ENCODE results near the gene RTN1. TPM values are rescaled to one million over a fixed set of nuclear protein-coding genes. Genes with fewer than 3 reads are reported as not detected.

Gene RTN1
- total and polyA plus RNA-seq, 10 of the 15 experiments (the other 5 are each of a cell fraction or from before 2014, with no cell fraction given) = 0.03 to 0.55 (median 0.13) TPM; not detected in 4

GRCh38 chr14:59564366-59564765 is 306.2 kb downstream of the RTN1 start (continued):
- TF ChIP-seq, protein P1, sequence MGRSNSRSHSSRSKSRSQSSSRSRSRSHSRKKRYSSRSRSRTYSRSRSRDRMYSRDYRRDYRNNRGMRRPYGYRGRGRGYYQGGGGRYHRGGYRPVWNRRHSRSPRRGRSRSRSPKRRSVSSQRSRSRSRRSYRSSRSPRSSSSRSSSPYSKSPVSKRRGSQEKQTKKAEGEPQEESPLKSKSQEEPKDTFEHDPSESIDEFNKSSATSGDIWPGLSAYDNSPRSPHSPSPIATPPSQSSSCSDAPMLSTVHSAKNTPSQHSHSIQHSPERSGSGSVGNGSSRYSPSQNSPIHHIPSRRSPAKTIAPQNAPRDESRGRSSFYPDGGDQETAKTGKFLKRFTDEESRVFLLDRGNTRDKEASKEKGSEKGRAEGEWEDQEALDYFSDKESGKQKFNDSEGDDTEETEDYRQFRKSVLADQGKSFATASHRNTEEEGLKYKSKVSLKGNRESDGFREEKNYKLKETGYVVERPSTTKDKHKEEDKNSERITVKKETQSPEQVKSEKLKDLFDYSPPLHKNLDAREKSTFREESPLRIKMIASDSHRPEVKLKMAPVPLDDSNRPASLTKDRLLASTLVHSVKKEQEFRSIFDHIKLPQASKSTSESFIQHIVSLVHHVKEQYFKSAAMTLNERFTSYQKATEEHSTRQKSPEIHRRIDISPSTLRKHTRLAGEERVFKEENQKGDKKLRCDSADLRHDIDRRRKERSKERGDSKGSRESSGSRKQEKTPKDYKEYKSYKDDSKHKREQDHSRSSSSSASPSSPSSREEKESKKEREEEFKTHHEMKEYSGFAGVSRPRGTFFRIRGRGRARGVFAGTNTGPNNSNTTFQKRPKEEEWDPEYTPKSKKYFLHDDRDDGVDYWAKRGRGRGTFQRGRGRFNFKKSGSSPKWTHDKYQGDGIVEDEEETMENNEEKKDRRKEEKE (IDR thresholded peaks at IDR 0.05) = no peak
- no peak for TF ChIP-seq BRCA1 (IDR thresholded peaks at IDR 0.05; ENCODE audit: low read depth, low read length)
- no peak for TF ChIP-seq WRNIP1 (IDR thresholded peaks at IDR 0.05; ENCODE audit: borderline replicate concordance, low read depth, low read length)

DNA sequence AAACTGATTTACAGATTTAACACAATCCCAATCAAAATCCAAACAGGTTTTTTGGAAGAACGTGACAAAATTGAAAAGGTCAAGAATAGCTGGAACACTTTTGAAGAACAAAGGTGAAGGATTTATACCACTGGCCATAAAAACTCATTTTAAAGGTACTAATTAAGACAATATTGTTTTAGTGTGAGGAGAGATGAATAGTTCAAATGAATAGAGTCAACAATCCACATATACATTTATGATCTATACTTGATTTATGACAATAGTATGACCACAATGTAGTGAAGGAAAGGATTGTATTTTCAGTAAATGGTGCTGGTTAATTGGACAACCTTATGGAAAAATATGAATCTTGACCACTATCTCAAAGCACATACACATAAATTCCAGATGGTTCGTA is 323.3 kb downstream of the RTN1 start:
- DNase-seq (ENCODE audit: low read depth, low spot score) = no peak
- Histone ChIP-seq H2AFZ (ENCODE audit: control insufficient read depth, low read depth, low read length) (no peak overlapping the region), H3K4me3 (no peak overlapping the region), H3K4me1 (ENCODE audit: control insufficient read depth, insufficient read depth, low read length) (no peaks in the 10 kb centered on the region), H3K27me3 (replicated peaks in 1 of 2; ENCODE audit: control insufficient read depth in 2 of 2, insufficient read depth in 2 of 2, low read length in 1 of 2) (no peaks in the 10 kb centered on the region), H3K9ac (ENCODE audit: control insufficient read depth, insufficient read depth, low read length) (no peak overlapping the region), H3K27ac (ENCODE audit: control insufficient read depth, insufficient read depth) (no peak overlapping the region), H4K20me1 (ENCODE audit: control insufficient read depth, insufficient read depth) (no peaks in the 10 kb centered on the region), H3K9me3 (replicated peaks; ENCODE audit: control insufficient read depth, insufficient read depth, low read length) (no peaks in the 10 kb centered on the region), H3K36me3 (ENCODE audit: control insufficient read depth in 2 of 2, insufficient read depth in 2 of 2, low read length in 1 of 2) (no peaks in the 10 kb centered on the region), H3K4me2 (ENCODE audit: control insufficient read depth, insufficient read depth) (no peak overlapping the region), H3K79me2 (ENCODE audit: control insufficient read depth, insufficient read depth, low read length) (no peaks in the 10 kb centered on the region)
- ChIA-PET POLR2A (no interaction called here), SMC1A (ENCODE audit: uncharacterized antibody, unreplicated experiment) (no interaction called here), CTCF (interaction anchor here (0.6 kb wide), 1 partner anchor 672 kb away, joined by 3 read pairs; no protein-coding TSS in a partner anchor), RAD21 (ENCODE audit: unreplicated experiment) (no interaction called here)
- no TSS peak for BruUV-seq (replicated peaks)
- 30% methylated on average over 2 of the region's 2 CpGs for WGBS (ENCODE audit: insufficient coverage, insufficient replicate concordance, low lambda C conversion rate, missing lambda C conversion rate)
- no peak for ATAC-seq
- TF ChIP-seq EGR1 (IDR thresholded peaks at IDR 0.05; ENCODE audit: borderline replicate concordance in 1 of 2, low read depth in 2 of 2, low read length in 2 of 2) (no peak), E2F4 (IDR thresholded peaks at IDR 0.05; ENCODE audit: low read depth, low read length) (no peak)
- TF ChIP-seq, protein P2, sequence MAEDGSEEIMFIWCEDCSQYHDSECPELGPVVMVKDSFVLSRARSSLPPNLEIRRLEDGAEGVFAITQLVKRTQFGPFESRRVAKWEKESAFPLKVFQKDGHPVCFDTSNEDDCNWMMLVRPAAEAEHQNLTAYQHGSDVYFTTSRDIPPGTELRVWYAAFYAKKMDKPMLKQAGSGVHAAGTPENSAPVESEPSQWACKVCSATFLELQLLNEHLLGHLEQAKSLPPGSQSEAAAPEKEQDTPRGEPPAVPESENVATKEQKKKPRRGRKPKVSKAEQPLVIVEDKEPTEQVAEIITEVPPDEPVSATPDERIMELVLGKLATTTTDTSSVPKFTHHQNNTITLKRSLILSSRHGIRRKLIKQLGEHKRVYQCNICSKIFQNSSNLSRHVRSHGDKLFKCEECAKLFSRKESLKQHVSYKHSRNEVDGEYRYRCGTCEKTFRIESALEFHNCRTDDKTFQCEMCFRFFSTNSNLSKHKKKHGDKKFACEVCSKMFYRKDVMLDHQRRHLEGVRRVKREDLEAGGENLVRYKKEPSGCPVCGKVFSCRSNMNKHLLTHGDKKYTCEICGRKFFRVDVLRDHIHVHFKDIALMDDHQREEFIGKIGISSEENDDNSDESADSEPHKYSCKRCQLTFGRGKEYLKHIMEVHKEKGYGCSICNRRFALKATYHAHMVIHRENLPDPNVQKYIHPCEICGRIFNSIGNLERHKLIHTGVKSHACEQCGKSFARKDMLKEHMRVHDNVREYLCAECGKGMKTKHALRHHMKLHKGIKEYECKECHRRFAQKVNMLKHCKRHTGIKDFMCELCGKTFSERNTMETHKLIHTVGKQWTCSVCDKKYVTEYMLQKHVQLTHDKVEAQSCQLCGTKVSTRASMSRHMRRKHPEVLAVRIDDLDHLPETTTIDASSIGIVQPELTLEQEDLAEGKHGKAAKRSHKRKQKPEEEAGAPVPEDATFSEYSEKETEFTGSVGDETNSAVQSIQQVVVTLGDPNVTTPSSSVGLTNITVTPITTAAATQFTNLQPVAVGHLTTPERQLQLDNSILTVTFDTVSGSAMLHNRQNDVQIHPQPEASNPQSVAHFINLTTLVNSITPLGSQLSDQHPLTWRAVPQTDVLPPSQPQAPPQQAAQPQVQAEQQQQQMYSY (CRISPR knock-in tag; IDR thresholded peaks at IDR 0.05) = no peak
- TF ChIP-seq, protein P3, sequence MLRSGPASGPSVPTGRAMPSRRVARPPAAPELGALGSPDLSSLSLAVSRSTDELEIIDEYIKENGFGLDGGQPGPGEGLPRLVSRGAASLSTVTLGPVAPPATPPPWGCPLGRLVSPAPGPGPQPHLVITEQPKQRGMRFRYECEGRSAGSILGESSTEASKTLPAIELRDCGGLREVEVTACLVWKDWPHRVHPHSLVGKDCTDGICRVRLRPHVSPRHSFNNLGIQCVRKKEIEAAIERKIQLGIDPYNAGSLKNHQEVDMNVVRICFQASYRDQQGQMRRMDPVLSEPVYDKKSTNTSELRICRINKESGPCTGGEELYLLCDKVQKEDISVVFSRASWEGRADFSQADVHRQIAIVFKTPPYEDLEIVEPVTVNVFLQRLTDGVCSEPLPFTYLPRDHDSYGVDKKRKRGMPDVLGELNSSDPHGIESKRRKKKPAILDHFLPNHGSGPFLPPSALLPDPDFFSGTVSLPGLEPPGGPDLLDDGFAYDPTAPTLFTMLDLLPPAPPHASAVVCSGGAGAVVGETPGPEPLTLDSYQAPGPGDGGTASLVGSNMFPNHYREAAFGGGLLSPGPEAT (IDR thresholded peaks at IDR 0.05; ENCODE audit: low read depth) = no peak
- in situ Hi-C loops (cut with MboI) = no loop called here
- no peak for FAIRE-seq
- intact Hi-C loops (cut with micrococcal nuclease; ENCODE audit: unreplicated experiment) = no loop called here
